ENCODE data around the gene LBHD2.
"Not testable (repeated sequence)": the region's sequence is repeated elsewhere in the genome, so short reads cannot be mapped to it uniquely, and the experiment has no call there.

LBHD2 gene

DNA sequence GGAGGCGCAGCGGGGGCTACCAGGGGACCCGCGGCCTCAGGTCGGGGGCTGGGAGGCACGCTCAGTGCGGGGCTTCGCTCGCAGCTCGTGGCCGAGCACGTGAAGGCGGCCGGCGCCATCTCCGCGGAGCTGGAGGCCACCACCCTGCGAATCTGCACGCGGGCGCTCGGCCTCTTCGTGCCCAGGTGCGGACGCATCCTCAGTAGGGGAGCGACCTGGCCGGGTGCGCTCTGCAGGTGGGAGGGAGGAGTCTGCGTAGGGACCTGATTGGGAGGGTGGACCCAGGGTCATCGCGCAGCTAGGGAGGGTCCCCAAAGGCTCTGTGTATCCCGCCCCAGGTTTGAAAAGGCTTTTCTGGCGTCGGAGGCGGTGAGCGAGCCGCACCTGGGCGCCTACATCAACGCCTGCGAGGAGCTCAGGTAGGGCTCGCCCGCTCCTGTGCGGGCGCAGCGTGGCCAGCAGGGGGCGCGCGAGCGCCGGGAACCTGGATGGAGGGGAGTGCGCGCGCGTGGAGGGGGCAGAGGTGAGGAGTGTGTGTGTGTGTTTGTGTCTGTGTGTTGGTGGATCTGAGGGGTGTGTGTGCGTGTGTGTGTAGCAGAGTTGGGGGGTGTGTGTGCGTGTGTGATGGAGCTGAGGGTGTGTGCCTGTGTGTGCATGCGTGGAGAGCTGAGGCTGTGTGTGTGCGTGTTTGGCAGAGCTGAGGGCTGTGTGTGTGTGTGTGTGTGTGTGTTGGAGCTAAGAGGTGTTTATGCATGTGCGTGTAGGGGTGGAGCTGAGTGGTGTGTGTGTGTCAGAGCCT, 20.8 kb downstream of the LBHD2 start:
- peak; percentile 38 for DNase-seq

GRCh38 chr14:103105580-103106150, 21.7 kb downstream of the LBHD2 start:
- DNase-seq = no peak

DNA sequence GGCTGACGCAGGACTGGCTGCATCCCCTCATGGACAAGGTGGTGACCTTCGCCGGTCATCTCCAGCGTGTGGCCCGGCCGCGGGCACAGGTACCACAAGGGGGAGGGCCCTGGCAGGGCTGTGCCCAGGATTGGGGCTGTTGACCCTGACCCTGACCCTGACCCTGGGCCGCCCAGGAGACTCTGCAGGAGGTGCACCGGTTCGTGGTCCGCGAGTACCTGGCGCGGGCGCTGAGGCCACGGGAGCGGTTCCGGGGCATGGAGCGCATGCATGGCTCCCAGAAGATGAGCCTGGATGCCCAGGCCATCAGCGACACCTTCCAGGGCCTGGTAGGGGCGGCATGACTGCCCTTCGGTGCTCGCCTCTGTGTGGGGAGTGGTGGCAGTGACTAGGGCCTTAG, 23.4 kb downstream of the LBHD2 start:
- DNase-seq = no peak

GRCh38 chr14:103107941-103108748, 24.1 kb downstream of the LBHD2 start:
- no peak for DNase-seq

- DNase-seq = peak; percentile 80
Observed at GRCh38 chr14:103108749-103109207, 24.8 kb downstream of the LBHD2 start.

DNA sequence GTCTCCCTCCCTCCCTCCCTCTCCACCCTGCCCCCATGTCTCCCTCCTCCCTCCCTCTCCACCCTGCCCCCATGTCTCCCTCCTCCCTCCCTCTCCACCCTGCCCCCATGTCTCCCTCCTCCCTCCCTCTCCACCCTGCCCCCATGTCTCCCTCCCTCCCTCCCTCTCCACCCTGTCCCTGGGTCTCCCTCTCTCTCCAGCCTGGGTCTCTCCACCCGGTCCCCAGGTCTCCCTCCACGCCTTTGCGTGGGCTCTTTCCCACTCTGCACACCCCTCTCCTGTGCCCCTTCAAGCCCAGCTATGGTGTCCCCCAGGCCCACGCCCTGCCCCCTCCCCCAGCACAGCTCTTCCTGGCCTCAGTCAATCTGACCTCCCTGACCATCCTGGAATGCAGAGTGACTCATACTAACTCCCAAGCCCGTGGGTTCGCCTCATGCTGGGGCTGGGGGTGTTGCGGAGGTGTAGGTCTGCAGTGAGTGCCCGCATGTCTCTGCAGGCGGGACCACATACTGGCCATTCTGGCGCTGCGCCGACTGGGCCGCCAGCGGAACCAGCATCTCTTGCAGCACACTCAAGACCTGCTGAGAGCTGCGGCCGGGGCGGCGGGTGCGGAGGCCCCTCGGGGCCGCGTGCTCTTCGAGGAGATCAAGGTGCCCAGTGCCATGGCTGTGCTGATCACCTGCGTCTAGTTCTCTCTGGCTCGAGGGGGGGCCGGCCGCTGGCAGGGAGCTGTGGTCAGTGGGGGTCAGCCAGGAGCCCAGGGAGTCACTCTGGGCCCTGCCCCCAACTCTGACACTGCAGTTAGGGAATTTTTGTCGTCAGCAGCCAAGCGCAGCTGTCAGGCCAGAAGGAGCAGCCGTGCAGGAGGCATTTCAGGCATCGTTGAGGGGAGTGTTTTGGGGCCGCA, 25.8 kb downstream of the LBHD2 start:
- DNase-seq = no peak

DNA sequence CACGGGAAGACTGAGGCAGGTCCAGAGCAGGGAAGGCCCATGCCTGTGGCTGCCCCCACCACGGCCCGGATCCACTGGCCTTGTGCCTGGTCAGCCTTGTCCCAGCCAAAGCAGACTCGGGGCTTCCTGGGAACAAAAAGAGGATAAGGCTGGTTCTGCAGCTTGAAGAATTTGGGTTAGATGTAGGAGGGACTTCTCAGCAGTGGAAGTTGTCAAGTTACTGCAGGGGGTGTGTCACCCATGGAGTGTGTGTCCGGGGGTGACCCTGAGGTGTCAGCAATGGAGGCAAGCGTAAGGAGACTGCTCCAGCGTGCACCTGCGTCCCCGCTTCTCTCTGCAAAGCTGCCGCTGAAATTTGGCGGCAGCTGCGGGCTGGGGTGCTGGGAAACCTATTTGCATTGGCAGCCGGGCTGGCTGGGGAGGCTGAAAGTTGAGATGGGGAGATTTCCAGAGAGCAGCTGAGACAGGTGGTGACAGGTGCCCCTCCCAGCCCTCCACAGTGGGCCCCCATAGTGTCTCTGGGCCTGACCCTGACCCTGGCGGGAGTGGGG, 26.7 kb downstream of the LBHD2 start:
- DNase-seq = no peak

DNA sequence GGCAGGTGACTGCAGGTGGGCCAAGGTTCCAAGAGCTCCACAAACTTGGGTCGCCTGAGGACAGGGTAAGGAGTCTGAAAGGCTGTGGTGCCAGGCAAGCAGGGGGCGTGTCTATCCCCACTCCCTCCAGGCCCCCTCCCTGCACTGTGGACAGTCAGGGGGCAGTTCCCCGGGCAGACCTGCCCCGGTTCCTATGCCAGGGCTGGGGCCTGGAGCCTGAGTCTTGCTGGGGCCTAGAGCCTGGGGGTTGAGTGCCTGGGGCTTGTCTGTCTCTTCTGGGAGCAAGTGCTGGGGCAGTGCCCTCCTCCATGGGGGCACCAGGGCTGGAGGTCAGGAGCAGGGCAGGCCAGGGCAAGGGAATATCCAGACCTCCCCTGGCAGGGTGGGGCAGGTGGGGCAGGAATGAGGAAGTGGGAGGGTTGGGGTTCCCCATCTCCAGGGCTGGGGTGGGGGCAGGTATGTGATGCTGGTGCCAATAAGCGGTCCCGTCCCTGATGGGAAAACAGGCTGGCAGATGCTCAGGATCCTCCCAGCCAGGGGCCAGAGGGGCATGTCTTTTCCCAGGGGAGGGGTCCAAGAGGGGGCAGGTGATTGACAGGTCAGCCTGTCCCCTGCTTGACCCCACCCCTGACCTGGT, 27.3 kb downstream of the LBHD2 start:
- no peak for DNase-seq

DNA sequence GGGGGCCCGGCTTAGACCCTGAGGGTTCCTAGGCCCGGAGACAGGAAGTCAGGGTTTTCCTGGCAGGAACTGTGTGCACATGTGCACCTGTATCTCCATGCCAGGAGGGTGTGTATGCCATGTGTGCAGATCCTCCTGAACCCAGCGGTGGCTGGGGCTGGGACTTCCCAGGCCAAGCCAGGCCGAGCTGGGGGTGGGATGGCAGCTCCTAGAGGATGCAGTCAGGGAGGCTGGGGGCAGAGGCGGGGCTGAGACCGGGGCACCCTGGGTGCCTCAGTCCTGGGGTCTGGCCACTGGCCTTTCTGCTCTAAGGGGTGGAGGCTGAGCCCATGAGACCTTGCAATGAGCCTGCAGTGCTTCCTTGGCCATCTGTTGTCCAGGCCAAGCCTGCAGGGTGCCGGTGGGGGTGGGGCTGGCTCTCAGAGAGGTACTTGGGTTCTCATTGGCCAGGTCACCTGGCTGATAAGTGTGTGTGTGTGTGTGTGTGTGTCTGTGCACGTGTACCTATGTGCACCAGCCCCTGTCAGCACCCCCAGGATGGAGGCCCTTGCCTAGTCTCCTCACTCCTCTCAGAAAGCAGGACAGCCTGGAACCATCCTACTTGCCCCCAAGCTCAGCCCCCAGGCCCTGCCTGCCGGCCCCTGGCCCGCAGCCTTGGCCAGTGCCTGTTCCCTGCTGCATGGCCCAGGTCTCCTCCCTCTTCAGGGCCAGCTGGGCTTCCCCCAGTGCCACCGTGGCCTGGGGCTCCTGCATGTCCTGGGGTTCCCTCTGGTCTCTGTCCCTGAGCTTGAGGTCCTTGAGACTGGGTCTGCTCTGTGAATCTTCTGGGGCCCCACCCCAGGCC, 28.6 kb downstream of the LBHD2 start:
- no peak for DNase-seq

GRCh38 chr14:103113303-103113702, 29.3 kb downstream of the LBHD2 start:
- DNase-seq = no peak

DNA sequence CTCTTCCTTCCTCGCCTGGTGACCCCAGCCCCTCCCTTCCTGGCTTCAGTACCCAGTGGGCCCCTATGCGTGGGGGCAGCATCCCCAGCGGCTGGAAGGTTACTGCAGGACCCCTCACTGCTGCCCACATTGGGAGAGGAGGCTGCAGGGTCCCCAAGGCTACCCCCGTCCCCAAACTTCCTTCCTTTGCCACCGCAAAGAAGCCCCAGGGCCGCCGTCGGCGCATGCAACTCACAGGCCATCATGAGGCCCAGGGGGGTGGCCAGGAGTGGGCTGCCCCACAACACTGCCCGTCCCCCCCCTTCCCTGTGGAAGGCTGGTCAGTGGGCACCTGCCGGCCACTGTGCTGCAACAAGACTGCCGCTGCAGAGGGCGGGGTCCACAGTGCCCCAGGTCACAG, 29.8 kb downstream of the LBHD2 start:
- DNase-seq = no peak

DNA sequence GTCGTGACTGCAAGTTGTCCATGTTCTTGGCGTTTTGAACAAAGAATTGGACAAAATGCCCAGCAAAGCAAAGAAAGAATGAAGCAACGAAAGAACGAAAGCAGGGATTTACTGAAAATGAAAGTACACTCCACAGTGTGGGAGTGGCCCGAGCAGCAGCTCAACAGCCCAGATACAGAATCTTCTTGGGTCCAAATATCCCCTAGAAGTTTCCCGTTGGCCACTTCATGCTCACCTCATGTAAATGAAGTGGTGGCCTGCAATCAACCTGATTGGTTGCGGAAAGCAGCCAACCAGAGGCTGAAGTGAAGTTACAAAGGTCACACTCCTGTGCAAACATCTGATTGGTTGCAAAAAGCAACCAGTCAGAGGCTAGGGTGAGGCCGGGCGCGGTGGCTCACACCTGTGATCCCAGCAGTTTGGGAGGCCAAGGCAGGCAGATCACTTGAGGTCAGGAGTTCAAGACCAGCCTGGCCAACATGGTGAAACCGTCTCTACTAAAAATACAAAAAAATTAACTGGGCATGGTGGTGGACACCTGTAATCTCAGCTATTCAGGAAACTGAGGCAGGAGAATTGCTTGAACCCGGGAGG, 31.2 kb downstream of the LBHD2 start:
- peak; percentile 93 for DNase-seq

DNA sequence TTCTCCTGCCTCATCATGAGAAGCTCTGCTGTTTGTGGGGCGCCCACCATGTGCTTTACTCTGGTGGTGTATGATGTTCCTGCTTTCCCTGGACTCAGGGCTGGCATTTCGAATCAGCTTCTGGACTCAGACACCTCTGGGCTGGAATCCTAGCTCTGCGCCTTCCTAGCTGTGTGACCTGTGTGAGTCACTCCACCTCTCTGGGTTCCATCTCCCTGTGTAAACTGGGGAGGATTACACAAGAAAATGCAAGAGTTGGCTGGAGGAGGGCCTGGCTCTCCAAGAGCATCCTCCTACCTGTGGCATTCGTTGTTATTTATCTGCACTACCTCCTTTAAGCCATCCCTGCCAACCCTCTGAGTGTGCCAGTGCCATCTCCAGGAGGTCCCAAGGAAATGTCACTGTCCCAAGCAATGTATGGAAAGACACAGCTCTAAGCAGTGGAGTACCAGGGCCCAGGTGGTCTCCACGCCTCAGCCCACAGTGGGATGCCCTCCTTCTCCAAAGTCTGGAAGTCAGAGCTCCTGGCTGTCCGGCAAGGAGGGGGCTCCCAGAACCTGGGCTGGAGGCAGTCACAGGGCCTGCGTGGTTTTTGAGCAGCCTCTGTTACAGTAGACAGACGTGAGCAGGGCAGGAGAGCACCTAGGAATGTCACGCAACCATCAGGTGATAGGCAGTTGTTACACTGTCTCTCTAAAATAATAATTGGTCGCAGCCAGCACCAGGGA, 32.0 kb downstream of the LBHD2 start:
- no peak for DNase-seq

DNA sequence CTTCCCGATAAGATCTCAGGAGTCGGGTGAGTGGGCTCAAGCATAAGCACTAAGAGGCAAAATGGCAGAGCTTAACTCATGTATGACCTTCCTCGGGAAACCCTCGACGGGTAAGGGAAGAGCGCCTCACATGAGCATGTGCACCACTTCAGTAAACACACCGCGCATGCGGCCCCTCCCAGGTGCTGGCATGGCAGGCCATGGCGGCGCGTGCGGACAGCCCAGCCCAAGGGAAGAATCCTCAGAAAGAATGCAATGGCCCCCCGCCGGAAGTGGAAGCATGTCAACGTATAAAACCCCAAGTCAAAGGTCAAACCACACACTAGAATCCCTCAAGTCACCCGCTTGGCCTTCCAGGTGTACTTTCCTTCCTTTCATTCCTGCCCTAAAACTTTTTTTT, 32.6 kb downstream of the LBHD2 start:
- DNase-seq = no peak

- not testable (repeated sequence) for DNase-seq
Observed at GRCh38 chr14:103117499-103117898, 33.5 kb downstream of the LBHD2 start.

DNA sequence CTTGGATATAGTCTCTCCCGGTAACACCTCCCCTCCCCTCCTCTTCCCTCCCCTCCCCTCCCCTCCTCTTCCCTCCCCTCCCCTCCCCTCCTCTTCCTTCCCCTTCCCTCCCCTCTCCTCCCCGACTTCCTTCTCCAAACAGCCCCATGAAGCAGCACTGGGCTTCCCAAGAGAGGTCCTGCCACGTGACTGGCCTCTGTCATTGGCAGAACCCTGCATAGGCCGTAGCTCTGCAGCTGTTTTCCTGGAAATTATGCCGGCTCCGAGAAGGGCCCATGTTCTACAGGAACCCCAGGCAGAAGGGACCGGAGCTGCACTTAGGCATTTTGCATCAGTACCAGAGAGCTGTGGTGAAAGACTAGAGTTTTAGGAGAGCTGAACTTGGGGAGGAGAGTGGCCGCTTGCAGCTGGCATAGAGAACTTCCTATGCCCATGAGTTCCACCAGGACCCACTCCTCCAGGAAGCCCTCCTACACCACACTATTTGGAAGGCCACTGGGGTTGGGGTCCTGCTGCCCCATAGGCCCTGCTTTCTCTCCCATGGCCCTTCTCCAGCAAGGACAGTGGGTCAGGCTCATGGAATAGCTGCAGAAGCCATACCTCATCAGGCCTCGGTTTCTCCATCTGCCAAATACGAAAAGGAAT, 34.1 kb downstream of the LBHD2 start:
- peak; percentile 87 for DNase-seq

DNA sequence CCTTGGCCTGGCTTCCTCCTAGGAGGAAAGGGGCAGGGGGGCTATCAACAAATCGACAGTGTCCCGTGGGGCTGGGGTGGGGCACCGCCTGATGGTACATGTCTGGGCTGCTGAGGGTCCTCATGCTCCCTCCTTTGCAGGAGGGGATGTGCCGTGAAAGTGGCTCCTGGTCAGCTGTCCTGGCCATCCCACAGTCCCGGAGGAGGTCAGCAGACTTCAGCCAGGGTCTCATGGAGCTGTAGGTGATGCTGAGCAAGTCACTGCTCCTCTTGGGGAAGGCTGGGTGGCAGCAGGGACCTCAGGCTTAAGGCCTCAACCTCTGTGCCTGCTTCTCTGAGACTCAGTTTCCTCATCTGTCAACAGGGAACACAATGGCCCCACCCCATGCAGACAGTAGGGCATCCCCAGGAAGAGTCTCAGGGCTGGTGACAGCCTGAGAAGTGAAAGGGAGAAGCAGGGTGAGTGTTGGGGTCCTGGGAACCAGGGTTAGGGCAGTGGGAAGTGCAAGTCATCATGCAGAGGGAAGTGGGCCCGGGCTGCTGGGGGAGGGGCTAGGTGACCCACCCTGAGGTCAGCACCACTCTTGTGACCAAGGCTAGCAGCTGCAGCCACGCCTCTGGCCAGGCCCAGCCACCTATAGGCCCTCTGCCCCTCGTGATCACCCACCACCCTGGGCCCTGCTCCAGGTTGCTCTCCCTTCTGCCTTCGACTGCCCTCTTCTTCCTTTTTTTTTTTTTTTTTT, 34.8 kb downstream of the LBHD2 start:
- DNase-seq = peak; percentile 99

DNA sequence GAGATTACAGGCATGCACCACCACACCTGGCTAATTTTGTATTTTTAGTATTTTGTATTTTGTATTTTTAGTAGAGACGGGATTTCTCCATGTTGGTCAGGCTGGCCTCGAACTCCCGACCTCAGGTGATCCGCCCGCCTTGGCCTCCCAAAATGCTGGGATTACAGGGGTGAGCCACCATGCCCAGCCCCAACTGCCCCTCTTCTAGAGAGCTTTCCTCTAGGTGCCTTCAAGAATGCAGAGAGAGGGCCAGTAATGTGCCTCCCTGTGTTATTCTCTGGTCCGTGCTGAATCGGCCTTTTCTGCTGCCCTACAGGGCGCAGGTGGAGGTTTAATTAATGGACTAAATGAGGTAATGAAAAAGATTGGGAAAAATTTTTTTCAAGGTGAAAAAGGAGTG, 35.5 kb downstream of the LBHD2 start:
- not testable (repeated sequence) for DNase-seq

Data from inflammatory macrophage treated with lipopolysaccharide for 4 hours (primary cell).